Measurements from ENCODE around the gene HNRNPUL1. TPM values are rescaled to one million over a fixed set of nuclear protein-coding genes. Genes with fewer than 3 reads are reported as not detected.

The HNRNPUL1 gene
- total RNA-seq, 1 experiment from 2014 or later = 315 TPM

- no peak overlapping the region for H3T11ph ChIP-seq (ENCODE audit: low read length)
- no peak overlapping the region for H4K8ac ChIP-seq (replicated peaks; ENCODE audit: insufficient read length, low read depth, low read length)
- H3K14ac ChIP-seq (ENCODE audit: insufficient read depth, low read length) = no peak overlapping the region
- H3K4me1 Mint-ChIP-seq = peaks cover 54 to 67% of the 10 kb centered on the region in 2 experiments
- no peak overlapping the region for H3K4ac ChIP-seq (ENCODE audit: low read depth, low read length)
- no peaks in the 10 kb centered on the region for H3K9me3 ChIP-seq (ENCODE audit: control insufficient read depth, low read depth, low read length)
- no peak for TF ChIP-seq CTCF (conservative IDR thresholded peaks at IDR 0.05)
- no peaks in the 10 kb centered on the region for H3K79me2 ChIP-seq (ENCODE audit: insufficient read depth, low read length)
- no peak overlapping the region for H2AFZ ChIP-seq (ENCODE audit: low read length)
- H3K4me1 ChIP-seq (ENCODE audit: insufficient read depth, low read length) = peaks cover 5% of the 10 kb centered on the region; the same call in 1 of the 2 replicates
- no peak overlapping the region for H2BK20ac ChIP-seq (ENCODE audit: low read depth, low read length, poor library complexity, severe bottlenecking)
- H3K36me3 Mint-ChIP-seq (ENCODE audit: insufficient read depth in 1 of 3, low read depth in 3 of 3) = peaks cover 12 to 20% (median 13%) of the 10 kb centered on the region in 3 experiments
- no peak overlapping the region for H4K5ac ChIP-seq (ENCODE audit: insufficient read length, low read depth, low read length)
- peak overlapping the region; percentile 4 for H3K9ac ChIP-seq (ENCODE audit: extremely low read depth, insufficient read length, low read length)
- H3K56ac ChIP-seq (ENCODE audit: insufficient read length, low read depth, low read length) = no peak overlapping the region
- WGBS (ENCODE audit: extremely low coverage, insufficient read length, low lambda C conversion rate) = no CpG with 5 or more reads among the region's 9 CpGs
- H4K20me1 ChIP-seq (ENCODE audit: control insufficient read depth, insufficient read depth, insufficient read length) = no peaks in the 10 kb centered on the region
- H2AK5ac ChIP-seq (ENCODE audit: insufficient read length, low read length) = no peak overlapping the region
- H3K18ac ChIP-seq (ENCODE audit: insufficient read length, low read depth, low read length) = no peak overlapping the region
- H3K27ac ChIP-seq (ENCODE audit: insufficient read length, low read depth, low read length) = no peak overlapping the region
- H3K4me3 Mint-ChIP-seq = peak overlapping the region; percentile 43 to 45; a peak in 4 of 5 replicates
- H4K91ac ChIP-seq (ENCODE audit: insufficient read length, low read depth, low read length) = no peak overlapping the region
- H3K4me2 ChIP-seq (ENCODE audit: insufficient read depth, insufficient read length, low read length) = no peak overlapping the region
- H3K27ac Mint-ChIP-seq = 0 out of 7 replicates have a peak overlapping the region, but pooled peaks of 2 of the 3 experiments have one; percentile 3 to 90
- DNase-seq = no peak
- peaks cover 0 to 2% of the 10 kb centered on the region in 2 experiments; a peak in 3 of 5 replicates for H3K9me3 Mint-ChIP-seq
- no peak overlapping the region for H3K23ac ChIP-seq (ENCODE audit: insufficient read length, low read depth, low read length)
- H2BK15ac ChIP-seq (ENCODE audit: low read depth, low read length) = no peak overlapping the region
- H3K27me3 ChIP-seq (ENCODE audit: insufficient read depth, low read length) = no peaks in the 10 kb centered on the region
- H2BK5ac ChIP-seq (ENCODE audit: insufficient read length, low read length) = no peak overlapping the region
- no peaks in the 10 kb centered on the region for H3K79me1 ChIP-seq (ENCODE audit: insufficient read depth, low read depth, low read length, poor library complexity, severe bottlenecking)
- no peak overlapping the region for H2BK120ac ChIP-seq (ENCODE audit: low read depth, low read length, poor library complexity, severe bottlenecking)
- peaks cover 6% of the 10 kb centered on the region for H3K27me3 Mint-ChIP-seq (ENCODE audit: low read depth)
- no peak overlapping the region for H2BK12ac ChIP-seq (ENCODE audit: insufficient read length, low read depth, low read length)
- peaks cover 11% of the 10 kb centered on the region for H3K23me2 ChIP-seq (ENCODE audit: insufficient read length, low read depth, low read length, poor library complexity, severe bottlenecking)
Measured at GRCh38 chr19:41220811-41221210, 43.4 kb upstream of the HNRNPUL1 start.

Measured in H9 (cell line).